PFSK-1 (cell line): ENCODE measurements around the gene NRL.

Source experiments
- POLR2AphosphoS5 ChIP-seq: IDR thresholded peaks from 2 replicates; pipeline ENCODE4 v1.6.1; 2012; ENCODE audit warnings: low read depth, mild to moderate bottlenecking, control low read depth, low read length, moderate library complexity
- REST ChIP-seq, 2 experiments: IDR thresholded peaks; 2 replicates each; pipeline versions ENCODE4 v1.6.1 to v1.8.0; 2011 to 2012; ENCODE audit warnings: low read depth in 2 of 2, low read length in 2 of 2, control low read depth in 1 of 2, inconsistent platforms in 1 of 2, mild to moderate bottlenecking in 1 of 2, moderate library complexity in 1 of 2; ENCODE audit not compliant: insufficient read depth in 1 of 2

- TF ChIP-seq POLR2AphosphoS5 = no peak
- no peak for TF ChIP-seq REST (IDR thresholded peaks at IDR 0.05; ENCODE audit: insufficient read depth in 1 of 2, low read depth in 2 of 2, low read length in 2 of 2)
Observed at GRCh38 chr14:24075485-24076301, 39.1 kb downstream of the NRL start.
